Measurements from ENCODE around the gene PGBD4.
"Not testable (repeated sequence)": the region's sequence is repeated elsewhere in the genome, so short reads cannot be mapped to it uniquely, and the experiment has no call there.

PGBD4 gene

DNA sequence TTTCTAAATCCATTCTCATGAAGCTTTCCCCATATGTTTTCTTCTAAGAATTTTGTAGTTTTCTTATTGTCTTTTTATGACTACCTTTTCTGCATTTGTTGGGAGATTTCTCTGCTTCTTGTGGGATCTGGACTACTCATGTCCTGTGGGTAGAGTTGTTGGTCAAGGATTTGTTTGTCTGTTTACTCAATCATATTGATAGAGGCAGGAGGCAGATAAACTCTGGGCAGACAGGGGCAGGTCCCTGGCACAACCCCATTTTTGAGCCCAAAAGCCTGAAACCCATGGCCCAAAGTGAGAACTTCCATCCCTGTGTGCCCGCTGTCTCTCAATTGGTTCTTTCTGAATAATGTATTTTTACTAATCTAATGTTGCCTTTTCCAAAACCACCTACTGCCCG lies 12.3 kb downstream of the PGBD4 start:
- no peak for DNase-seq (ENCODE audit: low read depth)

DNA sequence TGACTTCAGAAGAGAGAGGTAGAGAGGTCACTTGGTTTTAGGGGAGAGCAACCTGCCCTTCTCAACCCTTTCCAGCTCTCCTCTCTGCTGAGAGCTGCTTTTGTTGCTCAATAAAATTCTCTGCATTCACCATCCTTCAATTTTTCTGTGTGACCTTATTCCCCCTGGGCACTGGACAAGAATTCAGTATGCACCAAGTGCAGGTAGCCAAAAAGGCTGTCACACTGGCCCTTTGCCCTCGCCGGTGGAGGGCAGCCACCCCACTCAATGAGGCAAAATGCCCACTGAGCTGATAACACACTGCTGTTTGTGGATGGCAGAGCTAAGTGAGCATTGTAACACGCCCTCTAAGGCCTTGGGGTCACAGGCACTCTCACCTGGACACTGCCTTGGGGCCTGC lies 12.9 kb downstream of the PGBD4 start:
- no peak for DNase-seq (ENCODE audit: low read depth)

DNA sequence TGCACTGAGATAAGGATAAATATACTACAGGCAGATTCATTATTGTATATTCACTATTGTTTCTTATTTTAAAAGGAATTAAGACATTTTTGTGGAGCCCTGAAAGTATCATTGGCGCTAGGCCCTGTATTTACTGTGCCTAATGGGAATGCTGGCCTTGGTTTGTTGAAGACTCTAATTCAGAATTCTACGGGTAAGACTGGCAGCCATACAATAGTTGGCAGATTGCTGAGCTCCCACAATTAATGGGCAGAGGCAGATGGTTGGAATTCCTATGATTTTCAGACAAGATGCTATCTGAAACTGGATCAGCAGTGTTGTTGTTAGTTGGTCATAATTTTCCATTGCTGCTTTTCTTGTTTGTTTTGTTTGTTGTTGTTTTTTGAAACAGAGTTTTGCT lies 14.7 kb downstream of the PGBD4 start:
- DNase-seq (ENCODE audit: low read depth): no peak

DNA sequence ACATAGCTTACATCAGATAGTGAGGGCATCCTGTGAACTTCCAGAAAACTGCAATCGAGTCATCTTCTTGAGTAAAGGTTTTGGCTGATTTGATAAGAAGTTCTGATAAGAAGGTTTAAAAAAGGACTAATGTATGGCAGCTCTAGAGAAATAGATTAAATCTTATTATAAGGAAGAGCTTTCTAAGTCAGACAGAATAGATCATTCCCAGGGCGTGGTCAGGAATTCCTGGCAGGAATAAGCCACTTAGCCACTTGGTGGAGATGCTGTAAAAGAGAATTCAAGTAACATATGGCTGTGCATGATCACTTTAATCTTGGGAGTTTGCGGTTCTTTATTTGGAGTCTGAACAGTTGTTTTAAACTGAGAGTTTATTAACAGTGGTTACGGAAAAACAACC lies 17.4 kb downstream of the PGBD4 start:
- DNase-seq (ENCODE audit: low read depth): no peak

DNA sequence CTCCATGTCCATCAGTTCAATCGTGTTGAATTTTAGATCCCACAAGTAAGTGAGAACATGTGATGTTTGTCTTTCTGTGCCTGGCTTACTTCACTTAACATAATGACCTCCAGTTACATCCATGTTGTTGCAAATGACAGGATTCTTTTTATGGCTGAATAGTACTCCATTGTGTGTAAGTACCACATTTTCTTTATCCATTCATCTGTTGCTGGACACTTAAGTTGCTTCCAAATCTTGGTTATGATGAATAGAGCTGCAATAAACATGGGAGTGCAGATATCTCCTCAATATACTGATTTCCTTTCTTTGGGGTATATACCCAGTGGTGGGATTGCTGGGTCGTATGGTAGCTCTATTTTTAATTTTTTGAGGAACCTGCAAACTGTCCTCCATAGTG lies 18.5 kb downstream of the PGBD4 start:
- DNase-seq (ENCODE audit: low read depth): not testable (repeated sequence)

GRCh38 chr15:34121786-34122185 lies 19.9 kb downstream of the PGBD4 start:
- DNase-seq (ENCODE audit: low read depth): not testable (repeated sequence)

DNA sequence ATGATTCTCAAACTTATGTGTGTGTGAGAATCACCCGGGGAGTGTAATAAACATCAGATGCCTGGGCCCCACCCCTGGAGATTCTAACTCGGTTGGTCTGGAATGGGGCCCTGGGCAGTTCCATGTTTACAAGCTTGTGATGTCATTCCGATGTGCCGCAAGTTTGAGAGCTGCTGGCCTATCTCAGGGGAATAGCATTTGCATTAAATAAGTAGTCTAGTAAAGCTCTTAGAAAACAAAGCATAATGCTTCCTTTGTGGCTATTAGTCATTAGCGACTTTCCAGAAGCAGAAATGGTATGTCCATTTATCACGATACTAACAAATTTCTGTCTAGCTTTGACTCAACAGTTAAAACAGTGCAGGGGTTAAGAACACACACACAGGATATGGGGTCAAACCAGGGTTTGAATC lies 20.9 kb downstream of the PGBD4 start:
- peak; percentile 69 for DNase-seq (ENCODE audit: low read depth)

DNA sequence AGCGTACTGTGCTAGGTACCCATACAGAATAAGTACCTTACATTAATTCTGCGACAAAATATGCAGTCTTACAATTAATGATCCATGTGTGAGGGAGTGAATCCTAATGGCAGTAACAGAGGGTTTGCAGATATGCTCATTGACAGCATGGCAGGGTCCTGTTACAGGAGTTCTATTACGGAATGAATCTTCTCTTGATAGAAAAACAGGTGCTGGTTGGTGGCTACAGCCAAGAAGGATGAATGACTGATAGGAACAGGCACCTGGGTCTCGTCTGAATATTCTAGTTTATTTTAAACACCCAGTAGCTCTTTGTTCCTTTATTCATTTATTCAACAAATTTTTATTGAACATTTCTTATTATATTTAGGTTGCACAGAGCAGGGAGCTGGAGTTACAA lies 22.8 kb downstream of the PGBD4 start:
- no peak for DNase-seq (ENCODE audit: low read depth)

GRCh38 chr15:34125945-34126344 lies 24.1 kb downstream of the PGBD4 start:
- no peak for DNase-seq (ENCODE audit: low read depth)

DNA sequence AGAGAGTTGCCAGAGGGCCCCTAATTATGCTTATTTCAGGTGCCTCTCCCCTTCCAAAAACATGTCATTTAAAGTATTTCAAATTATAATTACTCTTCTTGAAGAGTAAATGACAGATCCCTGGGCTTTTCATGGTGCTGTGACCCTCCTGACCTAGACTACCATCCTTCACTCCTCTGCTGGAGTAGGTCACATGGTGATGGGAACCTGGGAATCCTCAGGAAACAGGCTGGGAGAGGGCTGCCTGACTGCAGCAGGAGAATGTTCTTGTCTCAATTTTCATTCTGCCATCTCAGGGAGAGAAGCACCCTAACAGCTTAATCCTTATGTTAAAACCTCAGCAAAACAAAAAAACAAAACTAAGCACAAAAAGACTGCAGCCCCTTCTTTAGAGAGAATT lies 24.6 kb downstream of the PGBD4 start:
- no peak for DNase-seq (ENCODE audit: low read depth)

- no peak for DNase-seq (ENCODE audit: low read depth)
These were observed 27.0 kb downstream of the PGBD4 start for GRCh38 chr15:34128898-34129297.

DNA sequence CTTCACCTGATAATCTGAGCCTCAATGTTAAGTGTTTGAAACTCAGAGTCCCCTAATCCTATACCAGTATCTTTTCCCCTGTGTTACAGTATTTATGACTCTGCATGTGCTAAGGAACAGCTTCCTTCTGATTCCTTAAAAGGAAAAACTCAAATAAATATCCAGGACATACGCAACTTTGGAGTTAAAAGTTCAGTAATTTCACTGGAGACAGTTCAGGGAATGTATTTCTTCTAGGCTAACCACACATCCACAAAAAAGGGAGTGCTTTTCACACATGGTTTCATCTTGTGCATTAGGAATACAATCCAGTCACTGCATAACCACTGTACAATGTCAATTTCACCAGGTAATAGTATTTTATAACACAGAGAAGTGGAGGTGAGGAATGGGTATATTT lies 31.0 kb downstream of the PGBD4 start:
- no peak for DNase-seq (ENCODE audit: low read depth)

GRCh38 chr15:34133511-34133910 lies 31.6 kb downstream of the PGBD4 start:
- no peak for DNase-seq (ENCODE audit: low read depth)

- DNase-seq (ENCODE audit: low read depth): no peak
These were observed 45.7 kb downstream of the PGBD4 start for GRCh38 chr15:34147371-34148140.

- DNase-seq (ENCODE audit: low read depth): no peak
These were observed 52.9 kb downstream of the PGBD4 start for GRCh38 chr15:34154725-34155204.

- no peak for DNase-seq (ENCODE audit: low read depth)
These were observed 54.0 kb downstream of the PGBD4 start for GRCh38 chr15:34155859-34156258.

Measured in fibroblast of gingiva (primary cell).